ENCODE results near the gene ZNF496. TPM values are rescaled to one million over a fixed set of nuclear protein-coding genes. Genes with fewer than 3 reads are reported as not detected.
"Not testable (repeated sequence)": the region's sequence is repeated elsewhere in the genome, so short reads cannot be mapped to it uniquely, and the experiment has no call there.

The ZNF496 gene
- total and polyA plus RNA-seq, 9 of the 15 experiments (the other 6 are each of a cell fraction or from before 2014, with no cell fraction given): 4.3 to 54.0 (median 31.3) TPM

DNA sequence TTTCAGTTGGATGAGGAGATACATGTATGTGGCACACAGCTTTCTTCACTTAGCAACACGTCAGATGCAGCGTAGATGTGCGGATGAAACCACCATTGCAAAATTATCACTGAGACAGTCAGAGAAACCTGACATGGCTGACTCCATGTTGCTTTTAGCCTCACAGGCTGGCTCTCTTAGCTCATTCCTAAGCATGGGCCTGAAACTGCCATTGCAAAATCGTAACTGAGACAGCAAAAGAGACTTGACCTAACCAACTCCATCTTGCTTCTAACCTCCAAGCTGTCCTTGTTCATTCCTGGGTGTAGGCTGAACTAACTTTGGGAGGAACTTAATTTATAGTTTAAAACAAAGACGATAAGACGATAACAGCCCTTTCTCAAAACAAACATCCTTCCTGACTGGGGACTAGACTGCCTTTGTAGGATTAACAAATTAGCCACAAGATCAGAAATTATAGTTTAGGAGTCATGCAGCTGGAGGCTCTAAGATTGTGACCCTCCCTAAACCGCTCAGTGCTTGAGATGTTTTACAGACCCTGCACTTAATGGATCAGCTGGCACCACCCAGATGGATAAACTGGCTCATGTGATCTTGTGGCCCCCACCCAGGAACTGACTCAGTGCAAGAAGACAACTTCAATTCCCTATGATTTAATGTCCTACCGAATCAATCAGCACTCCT, 43.1 kb upstream of the ZNF496 start (continued):
- TF ChIP-seq, protein P1, sequence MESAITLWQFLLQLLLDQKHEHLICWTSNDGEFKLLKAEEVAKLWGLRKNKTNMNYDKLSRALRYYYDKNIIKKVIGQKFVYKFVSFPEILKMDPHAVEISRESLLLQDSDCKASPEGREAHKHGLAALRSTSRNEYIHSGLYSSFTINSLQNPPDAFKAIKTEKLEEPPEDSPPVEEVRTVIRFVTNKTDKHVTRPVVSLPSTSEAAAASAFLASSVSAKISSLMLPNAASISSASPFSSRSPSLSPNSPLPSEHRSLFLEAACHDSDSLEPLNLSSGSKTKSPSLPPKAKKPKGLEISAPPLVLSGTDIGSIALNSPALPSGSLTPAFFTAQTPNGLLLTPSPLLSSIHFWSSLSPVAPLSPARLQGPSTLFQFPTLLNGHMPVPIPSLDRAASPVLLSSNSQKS (CRISPR knock-in tag; IDR thresholded peaks at IDR 0.05): peak; percentile 93
- TF ChIP-seq, protein P2, sequence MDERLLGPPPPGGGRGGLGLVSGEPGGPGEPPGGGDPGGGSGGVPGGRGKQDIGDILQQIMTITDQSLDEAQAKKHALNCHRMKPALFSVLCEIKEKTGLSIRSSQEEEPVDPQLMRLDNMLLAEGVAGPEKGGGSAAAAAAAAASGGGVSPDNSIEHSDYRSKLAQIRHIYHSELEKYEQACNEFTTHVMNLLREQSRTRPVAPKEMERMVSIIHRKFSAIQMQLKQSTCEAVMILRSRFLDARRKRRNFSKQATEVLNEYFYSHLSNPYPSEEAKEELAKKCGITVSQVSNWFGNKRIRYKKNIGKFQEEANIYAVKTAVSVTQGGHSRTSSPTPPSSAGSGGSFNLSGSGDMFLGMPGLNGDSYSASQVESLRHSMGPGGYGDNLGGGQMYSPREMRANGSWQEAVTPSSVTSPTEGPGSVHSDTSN (CRISPR knock-in tag; IDR thresholded peaks at IDR 0.05; ENCODE audit: low read depth): not testable (repeated sequence)
- TF ChIP-seq, protein P2 (tag; conservative IDR thresholded peaks at IDR 0.05; ENCODE audit: low read depth): peak; percentile 4; the same call in 1 of the 2 replicates
- TF ChIP-seq, protein P3, sequence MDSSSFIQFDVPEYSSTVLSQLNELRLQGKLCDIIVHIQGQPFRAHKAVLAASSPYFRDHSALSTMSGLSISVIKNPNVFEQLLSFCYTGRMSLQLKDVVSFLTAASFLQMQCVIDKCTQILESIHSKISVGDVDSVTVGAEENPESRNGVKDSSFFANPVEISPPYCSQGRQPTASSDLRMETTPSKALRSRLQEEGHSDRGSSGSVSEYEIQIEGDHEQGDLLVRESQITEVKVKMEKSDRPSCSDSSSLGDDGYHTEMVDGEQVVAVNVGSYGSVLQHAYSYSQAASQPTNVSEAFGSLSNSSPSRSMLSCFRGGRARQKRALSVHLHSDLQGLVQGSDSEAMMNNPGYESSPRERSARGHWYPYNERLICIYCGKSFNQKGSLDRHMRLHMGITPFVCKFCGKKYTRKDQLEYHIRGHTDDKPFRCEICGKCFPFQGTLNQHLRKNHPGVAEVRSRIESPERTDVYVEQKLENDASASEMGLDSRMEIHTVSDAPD (CRISPR knock-in tag; IDR thresholded peaks at IDR 0.05): 0 out of 2 replicates have a peak, but pooled peaks have one; percentile 77
- peak in 1 of 2 experiments; percentile 86; a peak in 2 of 4 replicates for TF ChIP-seq MAZ (CRISPR knock-in tag; conservative IDR thresholded peaks at IDR 0.05 in 1 of 2, IDR thresholded peaks at IDR 0.05 in 1 of 2)
- peak; percentile 93 for TF ChIP-seq CREB5 (CRISPR knock-in tag; IDR thresholded peaks at IDR 0.05)
- peak; percentile 78 for TF ChIP-seq GTF2A2 (tag; IDR thresholded peaks at IDR 0.05)
- peak; percentile 93 for TF ChIP-seq ZBTB17 (CRISPR knock-in tag; IDR thresholded peaks at IDR 0.05)
- not testable (repeated sequence) for TF ChIP-seq ZNF740 (CRISPR knock-in tag; IDR thresholded peaks at IDR 0.05); MYC (IDR thresholded peaks at IDR 0.05; ENCODE audit: low read depth, low read length); ID3 (CRISPR knock-in tag; IDR thresholded peaks at IDR 0.05)
- peak in 1 of 2 experiments; percentile 96; a peak in 2 of 4 replicates for TF ChIP-seq ZNF740 (tag; IDR thresholded peaks at IDR 0.05)
- peak; percentile 76; the same call in 1 of the 2 replicates for TF ChIP-seq IFI16 (CRISPR knock-in tag; IDR thresholded peaks at IDR 0.05)
- peak; percentile 77; the same call in 1 of the 2 replicates for TF ChIP-seq HSF4 (CRISPR knock-in tag; IDR thresholded peaks at IDR 0.05; ENCODE audit: borderline replicate concordance)
- peak; percentile 34; the same call in 1 of the 2 replicates for TF ChIP-seq ELF2 (CRISPR knock-in tag; IDR thresholded peaks at IDR 0.05)
- TF ChIP-seq MYC (CRISPR knock-in tag; IDR thresholded peaks at IDR 0.05; ENCODE audit: borderline replicate concordance, low read depth): peak; percentile 30; the same call in 1 of the 2 replicates
- TF ChIP-seq ID3 (tag; IDR thresholded peaks at IDR 0.05): peak; percentile 98
- TF ChIP-seq E2F3 (CRISPR knock-in tag; IDR thresholded peaks at IDR 0.05): peak; percentile 96
